HG03066 (cell line): Measurements from ENCODE around the gene CCDC91.

Experiments
- ATAC-seq: cut with Tn5 transposase; IDR thresholded peaks from one replicate; pipeline ENCODE4 v1.9.1; 2021; ENCODE audit warnings: low read depth; ENCODE audit not compliant: unreplicated experiment

The CCDC91 gene

DNA sequence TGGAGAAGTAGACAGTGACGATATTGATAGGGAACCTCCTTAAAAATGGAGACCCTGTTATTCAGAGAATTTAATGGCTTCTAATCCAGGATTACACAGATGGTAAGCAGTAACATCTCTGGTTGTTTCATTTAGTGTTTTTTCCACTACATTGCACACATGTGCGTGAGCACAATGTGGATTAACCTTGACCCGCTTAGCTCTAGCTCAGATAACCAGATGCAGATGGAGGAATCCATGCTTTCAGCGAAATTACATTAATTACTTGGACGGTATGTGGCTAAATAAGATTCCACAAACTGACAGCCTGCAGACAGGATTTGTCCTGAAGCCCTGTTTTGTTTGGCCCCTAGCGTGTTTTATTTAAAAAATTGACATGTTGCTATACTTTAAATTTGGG, 378.4 kb downstream of the CCDC91 start:
- no peak for ATAC-seq

GRCh38 chr12:28569698-28570411, 379.6 kb downstream of the CCDC91 start:
- ATAC-seq, result no peak

DNA sequence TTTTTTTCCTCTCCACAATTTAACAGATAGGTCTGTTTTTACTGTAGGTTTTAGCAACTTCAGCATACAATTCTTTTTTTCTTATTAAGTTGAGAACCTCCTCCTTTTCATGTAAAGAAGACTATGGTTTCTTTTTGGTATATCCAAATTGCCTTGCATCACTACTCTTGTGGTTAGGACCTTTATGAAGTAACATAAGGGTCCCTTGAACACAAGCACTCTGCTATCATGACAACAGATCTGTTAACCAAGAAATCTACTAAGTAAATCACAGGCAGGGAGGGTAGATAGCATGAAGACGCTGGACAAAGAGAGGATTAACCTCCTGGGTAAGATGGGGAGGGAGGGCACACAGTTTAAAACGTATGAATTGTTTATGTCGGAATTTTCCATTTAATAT, 380.6 kb downstream of the CCDC91 start:
- ATAC-seq, result no peak

DNA sequence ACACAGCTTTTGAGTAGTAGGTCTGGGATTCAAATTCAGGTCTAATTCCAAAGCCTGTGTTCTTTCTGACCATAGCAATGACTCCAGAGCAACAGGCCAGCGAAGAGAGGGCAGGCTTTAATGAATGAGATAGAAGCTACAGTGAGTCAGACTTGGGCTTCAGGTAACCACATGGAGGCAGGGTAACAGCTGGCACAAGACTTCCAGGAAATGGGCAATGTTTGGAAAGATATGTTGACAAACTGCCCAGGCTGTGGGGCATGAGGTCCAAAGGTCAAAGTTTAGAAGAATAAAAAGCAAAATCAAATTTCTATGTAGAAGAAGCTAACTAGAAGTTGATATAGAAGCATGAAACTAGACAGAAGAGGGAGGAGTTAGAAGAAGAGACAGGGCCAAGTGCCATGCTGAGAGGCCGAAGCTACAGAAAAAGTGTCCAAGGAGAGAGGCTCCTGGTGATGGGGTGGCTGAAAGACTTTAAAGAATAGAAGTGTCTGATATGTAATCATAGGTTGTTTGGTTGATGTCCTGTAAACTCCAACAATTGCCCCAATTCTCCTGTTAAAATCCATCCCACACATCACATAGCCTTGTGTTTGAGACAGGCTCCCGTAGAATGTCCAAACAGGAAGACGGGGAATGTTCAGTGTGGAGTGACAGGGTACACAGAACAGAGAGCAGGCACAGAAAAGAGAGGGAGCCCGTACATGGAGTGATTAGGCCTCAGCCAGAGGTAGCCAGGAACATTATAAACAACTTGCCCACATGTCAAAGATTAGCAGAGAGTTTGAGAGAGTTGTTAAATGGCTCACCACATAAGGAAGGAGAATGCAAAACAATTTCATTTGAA, 384.7 kb downstream of the CCDC91 start:
- ATAC-seq, result no peak

- no peak for ATAC-seq
These were observed 385.4 kb downstream of the CCDC91 start for GRCh38 chr12:28575593-28576205.

- no peak for ATAC-seq
These were observed 388.1 kb downstream of the CCDC91 start for GRCh38 chr12:28578361-28578760.

DNA sequence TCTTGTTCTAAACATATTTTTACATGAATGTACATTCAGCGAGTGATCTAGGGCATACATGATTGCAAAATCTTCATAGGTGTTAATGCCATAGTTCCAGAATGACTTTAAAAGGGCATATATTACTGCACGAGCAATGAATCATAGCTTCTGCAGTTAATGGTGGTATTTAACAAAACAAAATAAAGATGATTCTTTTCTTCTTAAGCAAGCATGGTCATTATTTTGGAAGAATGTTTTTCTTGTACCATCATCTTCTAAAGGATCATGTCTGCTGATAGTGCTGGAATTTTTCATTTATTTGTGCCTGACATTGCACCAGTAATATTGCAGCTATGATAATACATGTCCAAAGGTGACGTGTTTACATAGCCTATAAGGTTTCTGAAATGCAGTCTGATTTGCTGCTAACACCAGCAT, 388.6 kb downstream of the CCDC91 start:
- ATAC-seq, result no peak

DNA sequence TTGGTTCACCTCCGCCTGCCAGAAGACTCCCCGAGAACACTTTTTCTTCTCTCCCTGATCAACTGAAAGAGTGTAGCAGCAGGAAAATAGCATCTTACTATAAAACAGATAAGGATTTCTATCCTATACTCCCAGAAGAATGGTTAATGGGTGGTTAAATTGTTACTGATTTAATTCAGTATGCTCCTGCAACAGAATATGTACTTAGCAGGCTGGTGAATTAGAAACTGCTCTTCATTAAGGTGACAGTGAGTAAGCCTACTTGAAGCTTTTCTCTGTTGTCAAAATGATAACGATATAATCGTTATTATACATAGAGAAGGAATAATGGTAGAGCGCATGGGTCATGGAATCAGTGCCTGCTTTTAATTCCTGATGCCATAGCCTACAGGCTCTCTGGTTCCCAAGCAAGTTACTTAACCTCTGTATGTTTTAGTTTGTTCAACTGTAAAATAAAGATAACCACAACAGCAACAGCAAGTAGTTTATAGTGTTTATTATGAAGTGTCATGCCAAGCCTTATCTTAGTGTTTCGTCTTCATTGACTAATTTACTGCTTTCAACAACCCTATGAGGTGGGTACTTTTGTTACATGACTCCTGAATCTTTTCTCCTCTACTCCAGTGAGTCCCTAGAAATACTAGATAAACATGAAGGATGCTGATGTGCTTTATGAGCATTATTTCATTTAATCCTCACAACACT, 392.6 kb downstream of the CCDC91 start:
- ATAC-seq, result no peak

- ATAC-seq, result no peak
These were observed 393.5 kb downstream of the CCDC91 start for GRCh38 chr12:28583701-28584261.

- no peak for ATAC-seq
These were observed 394.9 kb downstream of the CCDC91 start for GRCh38 chr12:28585146-28585545.

DNA sequence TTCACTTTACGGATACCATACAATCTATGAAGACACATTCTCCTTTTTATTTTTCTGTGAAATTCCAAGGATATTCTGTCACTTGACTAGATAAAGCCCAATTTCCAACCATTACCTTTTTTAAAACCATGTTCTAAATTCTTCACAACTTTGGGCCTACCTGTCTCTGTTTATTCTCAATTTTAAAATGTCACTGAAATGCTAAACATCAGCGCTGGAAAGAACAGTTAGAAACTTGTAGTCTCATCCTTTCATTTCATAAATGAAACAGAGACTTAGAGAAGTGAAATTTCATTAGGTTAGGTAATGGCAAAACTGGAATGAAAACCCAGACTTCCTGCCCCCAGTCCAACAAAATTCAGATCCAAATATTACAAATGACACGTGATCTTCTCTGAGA, 396.2 kb downstream of the CCDC91 start:
- ATAC-seq, result no peak

- ATAC-seq, result no peak
These were observed 401.6 kb downstream of the CCDC91 start for GRCh38 chr12:28591831-28592230.
